BJ (cell line): ENCODE measurements around the gene MREG. TPM values are rescaled to one million over a fixed set of nuclear protein-coding genes. Genes with fewer than 3 reads are reported as not detected.
A peak's percentile ranks its signal among the peaks of the same experiment; 100 is the strongest.

ENCODE experiments used
- CTCF ChIA-PET: fragments of 350-600 bp; formaldehyde crosslinking; extraction: SDS; loops from one replicate; lab custom pipeline; 2021; ENCODE audit warnings: antibody characterized with exemption, inconsistent platforms; lab: Yijun Ruan, JAX
- POLR2A ChIA-PET: fragments of 300-600 bp; sonication (Branson Sonifier 250); formaldehyde crosslinking; extraction: SDS; loops from one replicate; lab custom pipeline; 2021; ENCODE audit warnings: antibody characterized with exemption; lab: Charles Lee
- DNase-seq: peaks from one replicate; pipeline ENCODE4 v3.0.0-alpha.2; 2011; ENCODE audit warnings: low read depth
- H3K27me3 ChIP-seq: 2 replicates; pipeline ENCODE4 v1.6.0; 2011; ENCODE audit warnings: low read length; ENCODE audit not compliant: control insufficient read depth, insufficient read depth
- H3K36me3 ChIP-seq: 2 replicates; pipeline ENCODE4 v1.5.1; 2011; ENCODE audit warnings: low read length; ENCODE audit not compliant: control insufficient read depth, insufficient read depth
- H3K4me3 ChIP-seq: 2 replicates; pipeline ENCODE4 v1.5.1; 2011; ENCODE audit warnings: low read depth, mild to moderate bottlenecking, control low read depth, low read length
- CTCF ChIP-seq: IDR thresholded peaks from 2 replicates; pipeline ENCODE4 v1.5.1; 2011; ENCODE audit warnings: low read depth, mild to moderate bottlenecking, control low read depth, inconsistent platforms, low read length, moderate library complexity; ENCODE audit not compliant: insufficient read depth
- polyA plus RNA-seq: library from polyadenylated mRNA; depleted of rRNA; stranded (reverse); fragments of >200 nt; gene quantifications from 2 replicates; pipeline ENCODE4 v1.2.3, GENCODE V29; 2011

The MREG gene
- polyA plus RNA-seq, 1 experiment, result 1.1 TPM

DNA sequence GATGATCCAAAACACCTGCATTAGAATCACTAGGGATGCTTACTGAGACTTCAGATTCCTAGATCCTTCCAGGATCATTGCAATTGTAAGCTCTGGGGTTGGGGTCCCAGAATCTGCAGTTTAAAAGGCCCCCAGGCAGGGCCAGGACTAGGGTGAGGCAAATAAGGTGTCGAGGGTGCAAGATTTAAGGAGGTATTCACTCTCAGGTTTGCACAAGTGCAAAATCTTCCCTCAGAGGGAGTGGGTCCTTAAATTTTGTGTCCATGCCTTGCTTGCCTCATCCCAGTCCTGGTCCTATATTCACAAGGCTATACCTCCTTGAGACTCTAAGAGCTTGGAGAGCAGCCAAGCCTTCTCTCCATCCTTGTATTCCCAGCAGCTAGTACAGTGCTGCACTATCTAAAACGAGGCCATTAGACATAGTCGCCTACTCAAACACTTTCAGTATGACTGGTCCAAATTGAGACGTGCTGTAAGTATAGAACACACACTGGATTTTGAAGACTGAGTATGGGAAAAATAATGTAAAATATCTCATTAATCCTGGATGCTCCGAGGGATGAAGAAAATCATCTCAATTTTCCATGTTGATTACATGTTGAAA, 31.6 kb upstream of the MREG start:
- H3K4me3 ChIP-seq, result no peak overlapping the region
- TF ChIP-seq CTCF, result no peak
- no peaks in the 10 kb centered on the region for H3K36me3 ChIP-seq
- CTCF ChIA-PET, result interaction anchor here (1.9 to 4.7 kb wide), 2 partner anchors 11 to 22 kb away, joined by 5 to 29 read pairs; no protein-coding TSS in a partner anchor
- H3K27me3 ChIP-seq, result no peaks in the 10 kb centered on the region
- no peak for DNase-seq
- POLR2A ChIA-PET, result no interaction called here

DNA sequence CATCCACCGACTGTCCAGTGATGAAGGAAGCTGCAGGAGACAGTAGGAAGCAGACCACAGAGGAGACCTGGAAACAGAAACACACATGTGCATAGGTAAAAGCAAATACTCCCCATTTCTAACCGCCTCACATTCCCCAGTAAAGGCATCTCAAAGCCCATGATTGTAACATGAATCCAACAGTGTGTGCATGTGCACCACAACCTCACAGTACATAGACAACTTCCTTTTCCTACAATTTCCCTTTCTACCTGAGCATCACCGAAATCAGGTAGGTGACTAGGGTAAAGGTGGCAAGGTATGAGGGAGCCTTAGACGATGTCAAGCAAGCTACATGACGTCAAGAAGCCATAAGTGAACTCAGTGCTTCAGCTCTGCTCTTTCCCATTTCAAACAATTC, 30.6 kb upstream of the MREG start:
- Histone ChIP-seq H3K36me3 (no peaks in the 10 kb centered on the region), H3K4me3 (no peak overlapping the region), H3K27me3 (no peaks in the 10 kb centered on the region)
- ChIA-PET CTCF (interaction anchor here (1.1 to 4.7 kb wide), 3 partner anchors 10 to 21 kb away, joined by 3 to 29 read pairs (median 5); no protein-coding TSS in a partner anchor), POLR2A (no interaction called here)
- TF ChIP-seq CTCF, result no peak
- no peak for DNase-seq

- TF ChIP-seq CTCF, result no peak
- Histone ChIP-seq H3K27me3 (no peaks in the 10 kb centered on the region), H3K36me3 (no peaks in the 10 kb centered on the region), H3K4me3 (no peak overlapping the region)
- no peak for DNase-seq
- ChIA-PET POLR2A (no interaction called here), CTCF (interaction anchor here (0.6 to 4.7 kb wide), 2 partner anchors 8 to 748 kb away, joined by 3 to 29 read pairs; no protein-coding TSS in a partner anchor)
Observed at GRCh38 chr2:216041438-216041837, 28.1 kb upstream of the MREG start.

GRCh38 chr2:216039918-216040317, 26.6 kb upstream of the MREG start:
- no peak overlapping the region for H3K4me3 ChIP-seq
- TF ChIP-seq CTCF, result no peak
- ChIA-PET CTCF (interaction anchor here (1.3 kb wide), 1 partner anchor 19 kb away, joined by 3 read pairs; no protein-coding TSS in a partner anchor), POLR2A (no interaction called here)
- no peak for DNase-seq
- no peaks in the 10 kb centered on the region for H3K27me3 ChIP-seq
- H3K36me3 ChIP-seq, result no peaks in the 10 kb centered on the region

DNA sequence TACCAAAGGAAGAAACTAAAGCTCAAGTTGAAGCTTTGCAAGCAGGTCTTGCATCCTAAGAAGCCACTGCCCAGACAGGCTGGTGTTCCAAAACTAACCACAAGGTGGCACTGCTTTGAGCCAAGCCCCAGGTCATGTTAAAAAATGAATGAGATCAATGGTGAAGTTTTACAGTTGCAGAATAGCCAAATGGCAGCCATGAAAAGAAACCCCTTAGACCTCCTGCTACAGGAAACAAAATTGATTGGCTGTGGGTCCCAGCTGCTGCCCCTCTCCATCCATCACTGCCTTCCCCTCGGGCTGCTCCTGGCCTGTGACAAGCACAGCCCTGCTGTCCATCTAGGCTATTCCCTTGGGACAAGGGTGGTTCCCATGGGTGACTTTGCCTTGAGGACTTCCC, 20.7 kb upstream of the MREG start:
- no peak for DNase-seq
- ChIA-PET CTCF (interaction anchor here (0.6 to 4.9 kb wide), 9 partner anchors 10 to 591 kb away, joined by 3 to 57 read pairs (median 4); no protein-coding TSS in a partner anchor), POLR2A (no interaction called here)
- peak; percentile 90 for TF ChIP-seq CTCF
- no peaks in the 10 kb centered on the region for H3K36me3 ChIP-seq
- H3K27me3 ChIP-seq, result no peaks in the 10 kb centered on the region
- no peak overlapping the region for H3K4me3 ChIP-seq
